HG03103 (cell line): ENCODE results near the gene RAB36.

Experiments used
- ATAC-seq: cut with Tn5 transposase; IDR thresholded peaks from one replicate; pipeline ENCODE4 v1.9.1; 2021; ENCODE audit warnings: low read depth; ENCODE audit not compliant: unreplicated experiment

RAB36 gene

GRCh38 chr22:23108249-23109078 is 36.8 kb upstream of the RAB36 start:
- no peak for ATAC-seq

DNA sequence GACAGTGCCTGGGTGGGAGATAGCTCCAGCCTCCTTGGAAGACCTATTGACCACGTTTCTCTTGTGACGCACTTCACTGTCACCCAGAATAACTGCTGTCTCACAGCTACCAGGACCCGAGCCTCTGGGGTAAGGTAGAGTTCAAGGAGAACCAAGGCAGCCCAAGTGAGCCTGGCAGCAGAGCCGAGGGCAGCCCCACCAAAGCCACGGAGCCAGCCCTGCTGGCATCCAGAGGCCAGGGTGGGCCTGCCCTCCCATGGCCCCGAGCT is 36.3 kb upstream of the RAB36 start:
- ATAC-seq, result no peak

DNA sequence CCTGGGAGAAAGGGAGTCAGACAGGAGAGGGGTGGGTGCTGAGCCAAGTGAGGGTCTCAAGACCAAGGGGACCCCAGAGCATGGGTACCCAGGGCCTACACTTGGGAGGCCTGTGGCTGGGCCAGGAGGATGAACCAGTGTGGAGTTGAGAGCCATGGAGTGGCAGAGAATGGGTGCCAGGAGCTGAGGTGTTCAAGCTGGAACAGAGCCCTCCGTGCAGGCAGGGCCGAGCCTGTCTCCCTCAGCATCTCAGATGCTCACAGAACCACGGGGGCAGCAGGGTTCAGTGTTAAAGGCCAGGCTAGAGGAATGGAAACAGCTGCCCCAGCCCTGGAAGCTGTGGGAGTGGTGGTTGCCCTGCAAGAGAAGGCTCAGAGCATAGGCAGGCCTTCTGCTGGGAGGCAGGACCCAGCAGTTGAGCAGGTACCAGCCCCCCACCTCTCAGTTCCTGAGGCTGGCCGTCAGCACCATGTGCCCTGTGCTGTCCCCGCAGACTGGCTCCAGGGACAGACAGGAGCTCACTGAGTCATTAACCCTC is 35.8 kb upstream of the RAB36 start:
- ATAC-seq, result no peak

DNA sequence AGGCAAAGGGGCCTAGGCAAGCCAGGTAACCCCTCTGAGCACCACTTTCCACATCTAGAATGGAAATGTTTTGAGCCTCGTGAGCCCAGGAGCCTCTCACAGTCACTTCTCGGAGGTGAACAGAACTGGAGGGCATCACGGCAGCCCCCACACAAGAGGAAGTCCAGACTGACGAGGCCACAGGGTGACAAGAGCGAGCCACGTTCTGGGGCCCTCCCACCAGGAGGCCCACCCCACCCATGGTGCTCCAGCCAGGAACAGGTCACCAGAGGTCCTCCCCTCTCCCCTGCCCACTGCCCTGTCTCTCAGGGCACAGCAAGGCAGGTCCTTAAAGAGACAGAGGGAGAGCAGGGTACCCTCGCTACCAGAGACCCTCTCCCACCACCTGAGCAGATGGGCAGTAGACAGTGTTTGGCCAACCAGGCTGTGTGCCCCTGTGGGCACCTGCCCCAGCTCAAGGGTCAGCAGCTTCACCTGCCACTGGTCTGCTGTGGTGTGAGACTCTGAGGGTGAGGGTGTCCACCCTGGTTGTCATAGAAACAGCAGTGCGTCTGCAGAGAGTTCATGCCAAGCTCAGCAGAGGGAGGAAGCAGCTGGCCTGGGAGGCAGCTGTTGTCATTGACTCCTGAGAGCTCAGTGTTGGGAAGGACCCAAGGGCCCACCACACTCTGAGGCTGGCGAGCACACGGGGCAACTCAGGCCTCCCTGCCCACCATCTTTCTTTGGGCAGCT is 34.9 kb upstream of the RAB36 start:
- ATAC-seq, result no peak

- no peak for ATAC-seq
Measured at GRCh38 chr22:23110922-23111527, 34.3 kb upstream of the RAB36 start.

- ATAC-seq, result no peak
Measured at GRCh38 chr22:23112472-23113012, 32.7 kb upstream of the RAB36 start.

- no peak for ATAC-seq
Measured at GRCh38 chr22:23113067-23113846, 32.0 kb upstream of the RAB36 start.

DNA sequence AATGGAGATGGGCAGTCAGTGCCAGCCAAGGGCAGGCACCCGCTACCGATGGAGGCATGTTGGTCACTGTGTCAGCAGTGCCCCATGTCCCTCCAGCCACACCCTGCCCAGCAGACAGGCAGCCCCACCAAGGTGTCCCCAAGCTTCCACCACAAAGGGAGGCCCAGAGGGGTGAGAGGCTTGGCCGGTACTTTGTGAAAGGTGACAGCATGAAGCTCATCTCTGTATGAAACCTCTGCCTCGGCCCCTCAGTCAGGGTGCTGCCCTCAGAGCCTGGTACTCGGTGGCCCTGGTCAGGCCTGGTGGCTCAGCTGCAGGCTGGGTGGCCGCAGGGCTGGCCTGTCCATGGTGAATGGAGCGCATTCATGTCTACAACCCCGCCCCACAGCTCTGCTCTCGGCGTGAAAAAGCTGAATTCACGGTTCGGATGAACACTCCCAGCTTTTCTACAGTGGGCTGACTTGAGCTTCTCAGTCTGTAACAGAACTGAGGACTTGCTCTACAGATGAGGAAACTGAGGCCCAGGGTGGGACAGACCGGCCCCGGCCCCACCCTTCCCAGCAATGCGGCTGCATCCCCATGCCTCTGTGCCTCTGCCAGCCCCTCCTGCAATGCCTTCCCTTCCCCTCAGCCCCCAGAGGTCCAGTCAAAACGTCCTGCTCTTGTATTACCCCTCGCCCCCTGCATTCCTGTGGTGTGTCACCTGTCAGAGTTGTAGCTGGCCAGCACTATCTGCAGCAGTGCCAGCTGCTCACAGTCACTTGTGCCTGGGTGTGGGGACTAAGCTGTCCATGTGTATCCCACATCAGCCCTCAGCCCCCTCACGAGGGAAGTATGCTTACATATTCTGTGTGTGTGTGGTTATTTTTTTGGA is 31.2 kb upstream of the RAB36 start:
- no peak for ATAC-seq

- no peak for ATAC-seq
Measured at GRCh38 chr22:23114721-23115020, 30.6 kb upstream of the RAB36 start.

- no peak for ATAC-seq
Measured at GRCh38 chr22:23115369-23115768, 29.9 kb upstream of the RAB36 start.

DNA sequence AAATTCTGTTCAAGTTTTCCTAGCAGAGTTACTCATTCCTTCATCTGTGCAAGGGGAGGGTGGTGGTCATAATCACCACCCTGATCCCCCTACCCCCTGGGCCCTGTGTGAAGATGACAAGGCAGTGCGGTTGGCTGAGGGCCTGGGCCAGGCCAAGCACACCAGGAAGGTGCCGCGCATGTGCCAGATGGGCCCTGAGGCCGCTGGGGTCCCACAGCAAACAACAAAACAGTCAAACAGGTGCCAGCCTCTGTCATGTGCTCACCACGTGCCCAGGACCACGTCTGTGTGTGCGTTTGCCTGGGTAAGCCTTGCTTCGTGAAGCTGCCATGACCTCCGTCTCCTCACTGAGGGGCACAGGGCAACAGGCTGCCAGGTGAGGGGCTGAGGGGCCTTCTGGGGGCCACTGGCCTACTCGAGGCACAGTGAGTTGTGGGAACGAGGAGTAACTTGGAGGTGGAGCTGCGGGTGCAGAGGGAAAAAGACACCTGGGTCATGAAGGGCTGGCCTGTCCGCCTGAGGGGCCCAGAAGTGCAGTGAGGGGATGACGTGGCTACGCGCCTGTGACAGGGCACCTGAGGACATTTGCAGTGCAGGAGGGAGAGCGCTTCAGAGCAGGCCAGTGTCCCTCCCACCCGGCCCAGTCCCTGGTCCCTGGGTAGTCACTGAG is 29.3 kb upstream of the RAB36 start:
- ATAC-seq, result no peak

GRCh38 chr22:23116506-23117263 is 28.6 kb upstream of the RAB36 start:
- ATAC-seq, result no peak

GRCh38 chr22:23117275-23117674 is 28.0 kb upstream of the RAB36 start:
- no peak for ATAC-seq

- ATAC-seq, result no peak
Measured at GRCh38 chr22:23117891-23118646, 27.2 kb upstream of the RAB36 start.

DNA sequence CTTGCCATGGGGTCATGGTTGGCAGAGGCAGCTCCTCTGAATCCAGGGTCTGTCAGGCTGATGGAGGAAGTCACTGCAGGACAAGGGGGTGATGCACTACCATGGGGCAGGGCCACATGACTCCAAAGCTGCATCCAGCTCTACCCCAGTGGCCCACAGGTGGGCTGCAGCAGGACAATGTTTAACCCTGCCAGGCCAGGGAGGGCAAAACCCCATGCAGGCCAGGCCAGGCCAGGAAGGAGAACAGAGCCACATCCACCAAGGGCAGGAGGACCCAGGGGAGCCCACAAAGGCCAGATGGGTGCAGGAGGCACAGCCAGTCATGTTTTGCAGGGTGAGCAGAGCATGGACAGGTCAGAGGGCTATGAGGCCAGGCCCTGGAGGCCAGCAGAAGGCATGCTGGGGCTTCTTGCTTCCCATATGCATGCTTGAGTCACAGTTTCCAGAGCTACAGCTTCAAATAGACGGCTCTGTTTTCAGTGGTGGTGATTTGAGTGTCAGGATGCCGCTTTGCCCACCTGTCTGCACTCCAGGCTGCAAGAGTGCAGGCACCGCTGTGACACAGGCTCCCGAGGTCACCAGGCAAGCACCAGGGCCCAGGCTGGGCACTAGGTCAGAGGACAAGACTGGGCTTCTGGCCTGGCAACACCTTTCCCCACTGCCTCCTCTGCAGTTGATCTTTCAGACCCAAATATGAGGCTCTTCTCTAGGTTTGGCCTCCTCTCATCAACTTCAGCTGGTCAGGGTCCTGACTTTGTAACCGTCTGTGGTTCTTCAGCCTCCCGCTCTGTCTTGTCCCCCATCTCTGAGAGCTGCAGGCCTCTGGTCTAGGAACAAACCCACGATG is 26.4 kb upstream of the RAB36 start:
- no peak for ATAC-seq

DNA sequence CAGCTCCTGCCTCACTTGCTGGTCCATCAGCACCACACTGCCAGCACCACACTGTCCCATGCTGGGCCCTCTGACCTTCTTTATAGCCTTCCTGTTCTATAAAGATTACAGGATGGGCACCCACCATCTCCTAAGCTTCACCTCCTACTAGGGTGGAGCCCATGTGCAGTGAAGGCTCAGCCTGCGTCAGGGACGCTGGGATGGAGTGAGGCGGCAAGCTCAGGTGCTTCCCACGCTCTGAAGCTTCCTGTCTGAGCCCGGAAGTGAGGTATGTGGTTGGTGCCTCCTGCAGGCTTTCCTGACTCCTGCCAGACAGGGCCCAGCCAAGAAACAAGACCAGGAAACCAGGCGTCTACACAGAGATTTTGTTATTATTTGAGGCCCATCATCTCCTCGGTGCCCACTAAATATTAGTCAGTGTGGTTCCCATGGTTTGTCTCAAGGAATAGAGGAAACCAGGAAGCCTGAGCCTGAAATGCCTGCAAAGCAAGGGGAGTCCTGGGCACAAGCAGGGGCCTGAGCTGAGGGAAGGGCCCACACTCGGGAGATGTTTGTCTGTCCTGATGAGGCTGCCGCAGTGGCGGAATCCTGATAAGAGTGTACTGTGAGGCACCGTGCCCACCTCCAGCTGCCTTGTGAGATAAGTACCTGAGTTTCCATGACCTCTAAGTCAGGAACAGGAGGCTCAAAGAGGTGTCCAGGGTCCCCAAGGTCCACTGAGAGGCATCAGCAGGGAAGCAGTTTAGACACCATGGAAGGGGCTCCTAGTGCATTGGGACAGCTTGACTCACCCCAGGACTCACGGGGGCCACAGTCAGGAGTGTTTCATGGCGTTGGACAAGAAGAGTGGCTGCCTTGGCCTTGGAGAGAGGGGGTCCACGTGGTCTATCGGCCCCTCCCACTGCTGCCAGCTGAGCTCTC is 25.5 kb upstream of the RAB36 start:
- no peak for ATAC-seq
